DMS153 (cell line): ENCODE data around the gene CYBB.

ENCODE experiments used
- DNase-seq: peaks from one replicate; lab custom pipeline; 2025; lab: John Stamatoyannopoulos, UW

Gene CYBB

GRCh38 chrX:37844622-37845021, 64.8 kb downstream of the CYBB start:
- DNase-seq = no peak

GRCh38 chrX:37846141-37846540, 66.3 kb downstream of the CYBB start:
- DNase-seq = no peak

GRCh38 chrX:37846558-37846933, 66.7 kb downstream of the CYBB start:
- DNase-seq = no peak

- DNase-seq = peak; percentile 83
Observed at GRCh38 chrX:37846934-37847732, 67.3 kb downstream of the CYBB start, which contains the start of gene DYNLT3. Gene DYNLT3, minus strand, starts transcription at chrX:37847571. Its CDS starts 61 bp downstream, at chrX:37847510.

- no peak for DNase-seq
Observed at GRCh38 chrX:37847733-37848197, 67.9 kb downstream of the CYBB start.

- no peak for DNase-seq
Observed at GRCh38 chrX:37854148-37854547, 74.3 kb downstream of the CYBB start.

GRCh38 chrX:37854748-37855147, 74.9 kb downstream of the CYBB start:
- no peak for DNase-seq

- DNase-seq = no peak
Observed at GRCh38 chrX:37860721-37861120, 80.9 kb downstream of the CYBB start.

GRCh38 chrX:37862851-37863250, 83.0 kb downstream of the CYBB start:
- no peak for DNase-seq
